ENCODE measurements around the gene RET.

DNA sequence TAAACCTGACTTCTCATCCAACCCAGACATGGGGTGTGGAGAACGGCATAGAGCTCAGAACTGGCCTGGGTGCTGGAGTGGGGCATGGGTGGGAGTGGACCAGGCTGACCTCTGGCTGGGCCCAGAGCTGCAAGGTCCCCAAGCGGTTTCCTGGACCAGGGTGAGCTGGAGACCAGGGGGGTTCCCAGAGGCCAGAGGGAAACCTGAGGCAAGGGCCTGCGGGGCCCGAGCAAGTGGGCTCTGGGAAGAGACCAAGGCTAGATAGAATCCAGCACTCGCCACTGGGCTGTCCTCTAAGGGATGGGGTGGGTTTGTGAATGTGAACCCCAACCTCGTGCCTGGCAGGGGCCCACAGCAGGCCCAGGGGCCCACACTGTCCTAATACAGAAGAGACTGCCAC is 39.4 kb upstream of the RET start:
- TF ChIP-seq, protein P1, sequence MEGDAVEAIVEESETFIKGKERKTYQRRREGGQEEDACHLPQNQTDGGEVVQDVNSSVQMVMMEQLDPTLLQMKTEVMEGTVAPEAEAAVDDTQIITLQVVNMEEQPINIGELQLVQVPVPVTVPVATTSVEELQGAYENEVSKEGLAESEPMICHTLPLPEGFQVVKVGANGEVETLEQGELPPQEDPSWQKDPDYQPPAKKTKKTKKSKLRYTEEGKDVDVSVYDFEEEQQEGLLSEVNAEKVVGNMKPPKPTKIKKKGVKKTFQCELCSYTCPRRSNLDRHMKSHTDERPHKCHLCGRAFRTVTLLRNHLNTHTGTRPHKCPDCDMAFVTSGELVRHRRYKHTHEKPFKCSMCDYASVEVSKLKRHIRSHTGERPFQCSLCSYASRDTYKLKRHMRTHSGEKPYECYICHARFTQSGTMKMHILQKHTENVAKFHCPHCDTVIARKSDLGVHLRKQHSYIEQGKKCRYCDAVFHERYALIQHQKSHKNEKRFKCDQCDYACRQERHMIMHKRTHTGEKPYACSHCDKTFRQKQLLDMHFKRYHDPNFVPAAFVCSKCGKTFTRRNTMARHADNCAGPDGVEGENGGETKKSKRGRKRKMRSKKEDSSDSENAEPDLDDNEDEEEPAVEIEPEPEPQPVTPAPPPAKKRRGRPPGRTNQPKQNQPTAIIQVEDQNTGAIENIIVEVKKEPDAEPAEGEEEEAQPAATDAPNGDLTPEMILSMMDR (IDR thresholded peaks at IDR 0.05) = no peak
- no peak for TF ChIP-seq POLR2A (IDR thresholded peaks at IDR 0.05)
- TF ChIP-seq EP300 (IDR thresholded peaks at IDR 0.05) = no peak

Data from tibial nerve (tissue), 4 donors.